ENCODE data around the gene B3GNT8. TPM values are rescaled to one million over a fixed set of nuclear protein-coding genes. Genes with fewer than 3 reads are reported as not detected.
A peak's percentile ranks its signal among the peaks of the same experiment; 100 is the strongest.

B3GNT8 gene
- total and polyA plus RNA-seq, 9 of the 15 experiments (the other 6 are each of a cell fraction or from before 2014, with no cell fraction given) = 0.11 to 2.9 (median 0.65) TPM; not detected in 2

- H4K20me1 ChIP-seq (replicated peaks; ENCODE audit: control insufficient read depth, insufficient read depth, low read length) = no peaks in the 10 kb centered on the region
- peaks cover 10% of the 10 kb centered on the region for H3K79me2 ChIP-seq (ENCODE audit: control insufficient read depth, insufficient read depth, low read length)
- H3K4me3 ChIP-seq = no peak within 1 kb of the TSS
- TF ChIP-seq NFIC (IDR thresholded peaks at IDR 0.05) (peak; percentile 50), HOXB6 (CRISPR knock-in tag; IDR thresholded peaks at IDR 0.05; ENCODE audit: borderline replicate concordance) (no peak), ZNF449 (CRISPR knock-in tag; IDR thresholded peaks at IDR 0.05) (no peak)
- ATAC-seq = no peak
- H3K36me3 ChIP-seq (ENCODE audit: control insufficient read depth, insufficient read depth, low read length) = peaks cover 5% of the 10 kb centered on the region; the same call in 1 of the 3 replicates
- H3K4me1 ChIP-seq (replicated peaks in 1 of 2; ENCODE audit: control insufficient read depth in 2 of 2, insufficient read depth in 2 of 2, low read length in 2 of 2) = peaks cover 6 to 23% of the 10 kb centered on the region in 2 experiments; a peak in 4 of 5 replicates
- no peak for FAIRE-seq
- intact Hi-C loops (cut with micrococcal nuclease) (loop anchor here (10.0 kb wide), 1 partner anchor 238 kb away; no protein-coding TSS in a partner anchor), in situ Hi-C loops (cut with MboI) (no loop called here)
- no TSS peak for BruUV-seq (replicated peaks)
- H3K9ac ChIP-seq (ENCODE audit: insufficient read depth in 1 of 2, low read depth in 2 of 2, low read length in 2 of 2) = 0 out of 4 replicates have a peak within 1 kb of the TSS, but pooled peaks of 1 of the 2 experiments have one; percentile 41
- H3K9me3 ChIP-seq (replicated peaks; ENCODE audit: control insufficient read depth, insufficient read depth, low read depth, low read length) = peaks cover 4% of the 10 kb centered on the region
- no peak within 1 kb of the TSS for H3K4me2 ChIP-seq (ENCODE audit: insufficient read depth, low read length)
- ChIA-PET POLR2A (interaction anchor here (0.6 to 1.4 kb wide), 2 partner anchors 12 to 303 kb away, joined by 3 to 4 read pairs; no protein-coding TSS in a partner anchor), CTCF (ENCODE audit: low intra/inter-chr PET ratio) (interaction anchor here (1.0 kb wide), 1 partner anchor 134 kb away, joined by 3 read pairs; no protein-coding TSS in a partner anchor)
- peak within 1 kb of the TSS; percentile 71 for H2AFZ ChIP-seq (ENCODE audit: low read depth, low read length)
- H3K27ac ChIP-seq (ENCODE audit: extremely low read depth, low read depth, low read length) = no peak within 1 kb of the TSS
- H3K27me3 ChIP-seq (ENCODE audit: control insufficient read depth in 2 of 2, insufficient read depth in 2 of 2, low read length in 2 of 2) = peaks cover 4 to 15% of the 10 kb centered on the region in 2 experiments; a peak in 4 of 5 replicates
- WGBS (ENCODE audit: insufficient coverage, low coverage, missing lambda C conversion rate) = 31% methylated on average over 6 of the region's 7 CpGs
- DNase-seq (ENCODE audit: extremely low read depth in 1 of 4, low spot score in 3 of 4) = peak in 2 of 4 experiments; percentile 3
- no peaks in the 10 kb centered on the region for H3K9me1 ChIP-seq (ENCODE audit: control insufficient read depth, insufficient read depth, low read length)
These were observed 15.5 kb upstream of the B3GNT8 start, which contains the start of gene ERICH4 for GRCh38 chr19:41442473-41443355. TSS of gene ERICH4 (plus strand) at chr19:41443156. CDS start at chr19:41443170, 14 bp downstream.

Measured in K562 (cell line).